Measurements from ENCODE around the gene SYK.

The SYK gene

GRCh38 chr9:90801241-90801972 lies at the start of gene SYK:
TSS of gene SYK (plus strand) at chr9:90801819. CDS start at chr9:90843899, 42,080 bp downstream.
- TF ChIP-seq CTCF (IDR thresholded peaks at IDR 0.05): no peak

- TF ChIP-seq CTCF (IDR thresholded peaks at IDR 0.05): peak; percentile 60; the same call in 1 of the 2 replicates
Observed at GRCh38 chr9:90755514-90756371, 45.9 kb upstream of the SYK start.

- no peak for TF ChIP-seq CTCF (IDR thresholded peaks at IDR 0.05)
Observed at GRCh38 chr9:90766731-90767130, 34.9 kb upstream of the SYK start.

GRCh38 chr9:90767523-90768100 lies 34.0 kb upstream of the SYK start:
- TF ChIP-seq CTCF (IDR thresholded peaks at IDR 0.05): no peak

GRCh38 chr9:90770182-90770738 lies 31.4 kb upstream of the SYK start:
- TF ChIP-seq CTCF (IDR thresholded peaks at IDR 0.05): no peak

GRCh38 chr9:90770927-90771326 lies 30.7 kb upstream of the SYK start:
- no peak for TF ChIP-seq CTCF (IDR thresholded peaks at IDR 0.05)

GRCh38 chr9:90772386-90772785 lies 29.2 kb upstream of the SYK start:
- TF ChIP-seq CTCF (IDR thresholded peaks at IDR 0.05): no peak

All from LNCAP (cell line).